Measurements from ENCODE around the gene MVB12B. TPM values are rescaled to one million over a fixed set of nuclear protein-coding genes. Genes with fewer than 3 reads are reported as not detected.

Gene MVB12B
- polyA plus RNA-seq, 1 donor from 2014 or later = 39.5 TPM

- TF ChIP-seq CTCF (IDR thresholded peaks at IDR 0.05; ENCODE audit: poor library complexity, severe bottlenecking) (no peak), MXI1 (conservative IDR thresholded peaks at IDR 0.05; ENCODE audit: poor library complexity, severe bottlenecking) (no peak), SMC3 (conservative IDR thresholded peaks at IDR 0.05; ENCODE audit: poor library complexity) (no peak), REST (IDR thresholded peaks at IDR 0.05; ENCODE audit: borderline replicate concordance) (no peak), RAD21 (conservative IDR thresholded peaks at IDR 0.05) (no peak), POLR2AphosphoS5 (IDR thresholded peaks at IDR 0.05) (no peak), TAF1 (IDR thresholded peaks at IDR 0.05; ENCODE audit: low read depth) (no peak), EZH2 (IDR thresholded peaks at IDR 0.05; ENCODE audit: borderline replicate concordance, insufficient read depth, low read length, poor library complexity, severe bottlenecking) (no peak), EP300 (conservative IDR thresholded peaks at IDR 0.05; ENCODE audit: poor library complexity, severe bottlenecking) (no peak)
- no peaks in the 10 kb centered on the region for H3K79me2 ChIP-seq (replicated peaks; ENCODE audit: insufficient read depth, low read length)
- H3K9me2 ChIP-seq (ENCODE audit: insufficient read depth, low read length) = no peaks in the 10 kb centered on the region
- H3K27me3 ChIP-seq (ENCODE audit: insufficient read depth, low read depth, low read length) = no peaks in the 10 kb centered on the region
- H2AFZ ChIP-seq (ENCODE audit: low read depth, low read length) = no peak overlapping the region
- no peak overlapping the region for H3K4me3 ChIP-seq (ENCODE audit: low read length)
- H3K4me2 ChIP-seq (ENCODE audit: low read length) = no peak overlapping the region
- no peaks in the 10 kb centered on the region for H3K36me3 ChIP-seq (ENCODE audit: insufficient read depth, low read length)
- H3K9me3 ChIP-seq (ENCODE audit: low read length) = no peaks in the 10 kb centered on the region
- H3F3A ChIP-seq (ENCODE audit: insufficient read depth, low read length, poor library complexity, severe bottlenecking) = no peaks in the 10 kb centered on the region
- no peak overlapping the region for H3K27ac ChIP-seq (ENCODE audit: low read length)
- no peaks in the 10 kb centered on the region for H4K20me1 ChIP-seq (ENCODE audit: insufficient read depth)
- no peak overlapping the region for H3K9ac ChIP-seq (ENCODE audit: low read length)
Measured at GRCh38 chr9:126304207-126304970, 22.2 kb upstream of the MVB12B start.

GRCh38 chr9:126304971-126305320 is 21.7 kb upstream of the MVB12B start:
- no peaks in the 10 kb centered on the region for H3K9me2 ChIP-seq (ENCODE audit: insufficient read depth, low read length)
- no peaks in the 10 kb centered on the region for H3K9me3 ChIP-seq (ENCODE audit: low read length)
- H3K4me3 ChIP-seq (ENCODE audit: low read length) = no peak overlapping the region
- no peak overlapping the region for H3K9ac ChIP-seq (ENCODE audit: low read length)
- no peaks in the 10 kb centered on the region for H3K79me2 ChIP-seq (replicated peaks; ENCODE audit: insufficient read depth, low read length)
- no peaks in the 10 kb centered on the region for H3F3A ChIP-seq (ENCODE audit: insufficient read depth, low read length, poor library complexity, severe bottlenecking)
- no peak overlapping the region for H3K4me2 ChIP-seq (ENCODE audit: low read length)
- H3K27me3 ChIP-seq (ENCODE audit: insufficient read depth, low read depth, low read length) = no peaks in the 10 kb centered on the region
- H3K36me3 ChIP-seq (ENCODE audit: insufficient read depth, low read length) = no peaks in the 10 kb centered on the region
- TF ChIP-seq REST (IDR thresholded peaks at IDR 0.05; ENCODE audit: borderline replicate concordance) (no peak), POLR2AphosphoS5 (IDR thresholded peaks at IDR 0.05) (no peak), EZH2 (IDR thresholded peaks at IDR 0.05; ENCODE audit: borderline replicate concordance, insufficient read depth, low read length, poor library complexity, severe bottlenecking) (no peak), CTCF (IDR thresholded peaks at IDR 0.05; ENCODE audit: poor library complexity, severe bottlenecking) (no peak), EP300 (conservative IDR thresholded peaks at IDR 0.05; ENCODE audit: poor library complexity, severe bottlenecking) (no peak), TAF1 (IDR thresholded peaks at IDR 0.05; ENCODE audit: low read depth) (no peak), MXI1 (conservative IDR thresholded peaks at IDR 0.05; ENCODE audit: poor library complexity, severe bottlenecking) (no peak), SMC3 (conservative IDR thresholded peaks at IDR 0.05; ENCODE audit: poor library complexity) (no peak), RAD21 (conservative IDR thresholded peaks at IDR 0.05) (no peak)
- H2AFZ ChIP-seq (ENCODE audit: low read depth, low read length) = no peak overlapping the region
- no peaks in the 10 kb centered on the region for H4K20me1 ChIP-seq (ENCODE audit: insufficient read depth)
- H3K27ac ChIP-seq (ENCODE audit: low read length) = no peak overlapping the region
